Lower leg skin (tissue), 3 donors: Measurements from ENCODE around the gene ZEB1.

Experiments used
- CTCF ChIP-seq, 3 donors: fragments of 450-650 bp; IDR thresholded peaks; one replicate each; pipeline ENCODE4 v1.5.1; 2016; ENCODE audit warnings: antibody characterized with exemption in 3 of 3, mild to moderate bottlenecking in 3 of 3, moderate library complexity in 2 of 3
- POLR2A ChIP-seq, 2 donors: fragments of 450-650 bp; IDR thresholded peaks; one replicate each; pipeline ENCODE4 v1.6.1; 2016 to 2017; ENCODE audit warnings: antibody characterized with exemption in 2 of 2, mild to moderate bottlenecking in 1 of 2, moderate library complexity in 1 of 2

- TF ChIP-seq POLR2A (IDR thresholded peaks at IDR 0.05), result no peak
- no peak for TF ChIP-seq CTCF (IDR thresholded peaks at IDR 0.05)
Observed at GRCh38 chr10:31322647-31323046, 3.6 kb downstream of the ZEB1 start.
